Measurements from ENCODE around the gene RTEL1.
"Not testable (repeated sequence)": the region's sequence is repeated elsewhere in the genome, so short reads cannot be mapped to it uniquely, and the experiment has no call there.

The RTEL1 gene

GRCh38 chr20:63711085-63711645 is 53.1 kb downstream of the RTEL1 start:
- DNase-seq (ENCODE audit: low read depth) = no peak

GRCh38 chr20:63712191-63712590 is 54.1 kb downstream of the RTEL1 start:
- no peak for DNase-seq (ENCODE audit: low read depth)

- no peak for DNase-seq (ENCODE audit: low read depth)
Measured at GRCh38 chr20:63714858-63715257, 56.7 kb downstream of the RTEL1 start.

- DNase-seq (ENCODE audit: low read depth) = no peak
Measured at GRCh38 chr20:63718996-63719395, 60.9 kb downstream of the RTEL1 start.

- DNase-seq (ENCODE audit: low read depth) = not testable (repeated sequence)
Measured at GRCh38 chr20:63722967-63723622, 65.0 kb downstream of the RTEL1 start.

- DNase-seq (ENCODE audit: low read depth) = not testable (repeated sequence)
Measured at GRCh38 chr20:63730189-63730733, 72.1 kb downstream of the RTEL1 start.

- no peak for DNase-seq (ENCODE audit: low read depth)
Measured at GRCh38 chr20:63731410-63731809, 73.3 kb downstream of the RTEL1 start.

GRCh38 chr20:63732118-63733095 is 74.3 kb downstream of the RTEL1 start:
- DNase-seq (ENCODE audit: low read depth) = no peak

GRCh38 chr20:63733117-63733516 is 75.0 kb downstream of the RTEL1 start:
- DNase-seq (ENCODE audit: low read depth) = no peak

GRCh38 chr20:63733579-63734081 is 75.5 kb downstream of the RTEL1 start:
- no peak for DNase-seq (ENCODE audit: low read depth)

GRCh38 chr20:63734111-63734945 is 76.2 kb downstream of the RTEL1 start:
- no peak for DNase-seq (ENCODE audit: low read depth)

- no peak for DNase-seq (ENCODE audit: low read depth)
Measured at GRCh38 chr20:63734946-63735858, 77.1 kb downstream of the RTEL1 start.

GRCh38 chr20:63735859-63736718 is 78.0 kb downstream of the RTEL1 start, which contains the start of gene LIME1:
Gene LIME1, plus strand, starts transcription at chr20:63736664. Its CDS starts 886 bp downstream, at chr20:63737550.
- DNase-seq (ENCODE audit: low read depth) = peak; percentile 57

- peak; percentile 34 for DNase-seq (ENCODE audit: low read depth)
Measured at GRCh38 chr20:63736893-63737694, 79.0 kb downstream of the RTEL1 start.

GRCh38 chr20:63737695-63737944 is 79.5 kb downstream of the RTEL1 start:
- no peak for DNase-seq (ENCODE audit: low read depth)

GRCh38 chr20:63737945-63738686 is 80.0 kb downstream of the RTEL1 start:
- no peak for DNase-seq (ENCODE audit: low read depth)

- peak; percentile 33 for DNase-seq (ENCODE audit: low read depth)
Measured at GRCh38 chr20:63738687-63739129, 80.6 kb downstream of the RTEL1 start.

All from activated T-cell treated with anti-CD3 and anti-CD28 coated beads for 48 hours (primary cell).